IMR-90 (cell line): ENCODE results near the gene ODF2. TPM values are rescaled to one million over a fixed set of nuclear protein-coding genes. Genes with fewer than 3 reads are reported as not detected.

ENCODE experiments used
- ATAC-seq: fragments of 200-7000 bp; cut with Tn5 transposase; 2 replicates; pipeline ENCODE4 v1.9.1; 2020; ENCODE audit warnings: low read depth, mild to moderate bottlenecking, moderate library complexity
- BruUV-seq: library from RNA; stranded (reverse); fragments of 400-500 nt; replicated peaks from 2 replicates; lab custom pipeline; 2021; lab: Mats Ljungman, UMichigan
- CTCF ChIA-PET: fragments of 300-600 bp; formaldehyde crosslinking; extraction: SDS; loops from one replicate; lab custom pipeline; 2021; ENCODE audit warnings: antibody characterized with exemption; lab: Yijun Ruan, JAX
- POLR2A ChIA-PET: fragments of 300-600 bp; sonication (Branson Sonifier 250); formaldehyde crosslinking; loops from one replicate; lab custom pipeline; 2022; ENCODE audit warnings: antibody characterized with exemption; ENCODE audit not compliant: unreplicated experiment; lab: Charles Lee
- DNase-seq: peaks from one replicate; pipeline ENCODE4 v3.0.0; 2013
- H2AFZ ChIP-seq: replicated peaks from 2 replicates; pipeline ENCODE3; 2013; ENCODE audit warnings: low read length, mild to moderate bottlenecking; ENCODE audit not compliant: poor library complexity
- H2AK5ac ChIP-seq: 2 replicates; pipeline ENCODE4 v1.6.1; 2013; ENCODE audit warnings: low read depth, low read length, inconsistent platforms
- H2AK9ac ChIP-seq: replicated peaks from 2 replicates; pipeline ENCODE3; 2013; ENCODE audit warnings: mild to moderate bottlenecking, low read depth, low read length, moderate library complexity; ENCODE audit not compliant: poor library complexity
- H2BK120ac ChIP-seq: 2 replicates; pipeline ENCODE4 v1.6.1; 2013; ENCODE audit warnings: low read depth, low read length, inconsistent platforms
- H2BK15ac ChIP-seq: 3 replicates; pipeline ENCODE4 v1.6.1; 2013; ENCODE audit warnings: low read depth, low read length, inconsistent platforms
- H2BK20ac ChIP-seq: 2 replicates; pipeline ENCODE4 v1.6.1; 2013; ENCODE audit warnings: low read depth, mild to moderate bottlenecking, inconsistent platforms, low read length, moderate library complexity
- H2BK5ac ChIP-seq: 2 replicates; pipeline ENCODE4 v1.6.1; 2013; ENCODE audit warnings: mild to moderate bottlenecking, low read depth, low read length, inconsistent platforms; ENCODE audit not compliant: poor library complexity, severe bottlenecking
- H3K14ac ChIP-seq: replicated peaks from 2 replicates; pipeline ENCODE4 v1.6.1; 2013; ENCODE audit warnings: low read depth, low read length, inconsistent platforms
- H3K18ac ChIP-seq: 2 replicates; pipeline ENCODE4 v1.6.1; 2013; ENCODE audit warnings: low read depth, low read length, control low read depth
- H3K23ac ChIP-seq: 2 replicates; pipeline ENCODE4 v1.6.1; 2013; ENCODE audit warnings: low read depth, low read length, inconsistent platforms
- H3K27ac ChIP-seq: 2 replicates; pipeline ENCODE4 v1.5.1; 2013; ENCODE audit warnings: mild to moderate bottlenecking, control low read depth, low read length; ENCODE audit not compliant: insufficient read depth
- H3K27me3 ChIP-seq: 2 replicates; pipeline ENCODE4 v1.6.1; 2013; ENCODE audit warnings: low read length; ENCODE audit not compliant: control insufficient read depth, insufficient read depth
- H3K36me3 ChIP-seq: 2 replicates; pipeline ENCODE4 v1.6.1; 2013; ENCODE audit warnings: low read length, mixed read lengths; ENCODE audit not compliant: control insufficient read depth, insufficient read depth
- H3K4ac ChIP-seq: 2 replicates; pipeline ENCODE4 v1.6.1; 2013; ENCODE audit warnings: low read depth, low read length, inconsistent platforms
- H3K4me1 ChIP-seq: 2 replicates; pipeline ENCODE4 v1.6.1; 2013; ENCODE audit warnings: low read length, mixed read lengths; ENCODE audit not compliant: control insufficient read depth, insufficient read depth
- H3K4me2 ChIP-seq: 2 replicates; pipeline ENCODE4 v1.6.1; 2013; ENCODE audit warnings: low read depth, mild to moderate bottlenecking, control low read depth, low read length, moderate library complexity
- H3K4me3 ChIP-seq: 2 replicates; pipeline ENCODE4 v1.5.1; 2013; ENCODE audit warnings: low read depth, mild to moderate bottlenecking, control low read depth, low read length, moderate library complexity; ENCODE audit not compliant: insufficient read depth
- H3K56ac ChIP-seq: 2 replicates; pipeline ENCODE4 v1.6.1; 2013; ENCODE audit warnings: low read length, inconsistent platforms; ENCODE audit not compliant: insufficient read depth; ENCODE audit errors: extremely low read depth
- H3K79me1 ChIP-seq, 2 experiments: 2 replicates each; pipeline ENCODE4 v1.6.1; 2013; ENCODE audit warnings: low read length in 2 of 2, inconsistent platforms in 1 of 2, low read depth in 1 of 2
- H3K9ac ChIP-seq: 2 replicates; pipeline ENCODE4 v1.6.1; 2013; ENCODE audit warnings: low read depth, low read length, control low read depth
- H3K9me1 ChIP-seq: 2 replicates; pipeline ENCODE4 v1.6.1; 2013; ENCODE audit warnings: low read length, inconsistent platforms; ENCODE audit not compliant: insufficient read depth
- H3K9me3 ChIP-seq: 2 replicates; pipeline ENCODE4 v1.6.1; 2013; ENCODE audit warnings: low read length; ENCODE audit not compliant: control insufficient read depth, insufficient read depth
- H4K20me1 ChIP-seq: 2 replicates; pipeline ENCODE4 v1.6.1; 2013; ENCODE audit warnings: low read length, inconsistent platforms; ENCODE audit not compliant: insufficient read depth
- H4K5ac ChIP-seq: 2 replicates; pipeline ENCODE4 v1.6.1; 2013; ENCODE audit warnings: mild to moderate bottlenecking, low read depth, low read length, control low read depth
- H4K8ac ChIP-seq, 2 experiments: 2 replicates each; pipeline ENCODE4 v1.6.1; 2013; ENCODE audit warnings: low read depth in 2 of 2, low read length in 2 of 2, control low read depth in 1 of 2, inconsistent platforms in 1 of 2
- H4K91ac ChIP-seq: 2 replicates; pipeline ENCODE4 v1.6.1; 2013; ENCODE audit warnings: low read depth, low read length, inconsistent platforms; ENCODE audit not compliant: insufficient read depth
- CHD1 ChIP-seq: IDR thresholded peaks from 2 replicates; pipeline ENCODE4 v1.6.1; 2012; ENCODE audit warnings: low read depth, low read length, improper control_type of control experiment
- CTCF ChIP-seq: conservative IDR thresholded peaks from 2 replicates; pipeline ENCODE4 v1.5.1; 2012; ENCODE audit warnings: mild to moderate bottlenecking, low read depth, low read length, improper control_type of control experiment
- ELK1 ChIP-seq: fragments of 150-350 bp; IDR thresholded peaks from 2 replicates; pipeline ENCODE4 v1.6.1; 2016; ENCODE audit warnings: low read depth, mild to moderate bottlenecking, low read length, moderate library complexity, borderline replicate concordance
- MAFK ChIP-seq: IDR thresholded peaks from 2 replicates; pipeline ENCODE4 v1.6.1; 2012; ENCODE audit warnings: low read depth, low read length, improper control_type of control experiment
- MAZ ChIP-seq: IDR thresholded peaks from 2 replicates; pipeline ENCODE4 v1.6.1; 2012; ENCODE audit warnings: low read depth, mild to moderate bottlenecking, low read length, improper control_type of control experiment, moderate library complexity, borderline replicate concordance
- NFE2L2 ChIP-seq: fragments of 150-350 bp; IDR thresholded peaks from 2 replicates; pipeline ENCODE4 v1.6.1; 2016; ENCODE audit warnings: low read depth, mild to moderate bottlenecking, low read length
- POLR2A ChIP-seq: IDR thresholded peaks from 2 replicates; pipeline ENCODE4 v1.6.1; 2012; ENCODE audit warnings: mild to moderate bottlenecking, low read depth, low read length
- RAD21 ChIP-seq: IDR thresholded peaks from 2 replicates; pipeline ENCODE4 v1.6.1; 2012; ENCODE audit warnings: low read length, improper control_type of control experiment
- RCOR1 ChIP-seq: IDR thresholded peaks from 2 replicates; pipeline ENCODE4 v1.6.1; 2012; ENCODE audit warnings: mild to moderate bottlenecking, low read length, improper control_type of control experiment; ENCODE audit not compliant: insufficient replicate concordance
- RFX5 ChIP-seq: IDR thresholded peaks from 2 replicates; pipeline ENCODE4 v1.8.0; 2012; ENCODE audit warnings: low read depth, mild to moderate bottlenecking, low read length, moderate library complexity
- SMC3 ChIP-seq: fragments of 150-350 bp; IDR thresholded peaks from 2 replicates; pipeline ENCODE4 v1.6.1; 2016; ENCODE audit warnings: low read depth, mild to moderate bottlenecking, antibody characterized with exemption, low read length, moderate library complexity
- USF2 ChIP-seq: fragments of 150-350 bp; IDR thresholded peaks from 2 replicates; pipeline ENCODE4 v1.6.1; 2017; ENCODE audit warnings: mild to moderate bottlenecking, antibody characterized with exemption, low read length, low read depth
- WGBS, 2 experiments: methylation state at CpG; one replicate each; pipeline versions ENCODE4 v1.1.5 to v1.1.7; 2013; ENCODE audit warnings: missing lambda C conversion rate in 2 of 2; ENCODE audit not compliant: insufficient read length in 1 of 2; ENCODE audit errors: extremely low coverage in 2 of 2; 5-methylcytosine and 5-hydroxymethylcytosine counted together
- dilution Hi-C: fragments of 300-500 bp; cut with HindIII; formaldehyde crosslinking; loops from one replicate; pipeline ENCODE4 v1.14.3; 2018; ENCODE audit warnings: low sequenced_read_pairs; ENCODE audit not compliant: unreplicated experiment
- in situ Hi-C: fragments of 300-500 bp; cut with MboI; formaldehyde crosslinking; loops from 3 replicates; pipeline ENCODE4 v1.14.3; 2019; ENCODE audit warnings: low sequenced_read_pairs, inconsistent platforms, mixed read lengths
- intact Hi-C: fragments of 100-400 bp; cut with micrococcal nuclease; formaldehyde crosslinking; loops from 2 replicates; pipeline ENCODE4 v1.10.0; 2022
- polyA plus RNA-seq, 3 experiments: library from polyadenylated mRNA; depleted of rRNA; stranded (reverse); fragments of >200 nt; gene quantifications; 2 replicates each; pipeline ENCODE4 v1.2.3, GENCODE V29; 2012; ENCODE audit warnings: low replicate concordance in 1 of 3
- total RNA-seq: library from RNA; depleted of rRNA; stranded (reverse); fragments of >200 nt; gene quantifications from 2 replicates; pipeline ENCODE4 v1.2.3, GENCODE V29; 2012

Gene ODF2
- total and polyA plus RNA-seq, 2 of the 4 experiments (the other 2 are of a cell fraction) = 40.2 to 46.4 TPM

GRCh38 chr9:128429513-128430086 is 26.2 kb upstream of the ODF2 start:
- ChIA-PET CTCF (no interaction called here), POLR2A (no interaction called here)
- no peak overlapping the region for H4K91ac ChIP-seq
- H3K18ac ChIP-seq = no peak overlapping the region
- H3K4me2 ChIP-seq = no peak overlapping the region
- peaks cover 20% of the 10 kb centered on the region for H3K36me3 ChIP-seq
- WGBS, 2 experiments = no CpG with 5 or more reads among the region's 13 CpGs
- no peaks in the 10 kb centered on the region for H3K79me1 ChIP-seq
- H2AFZ ChIP-seq = no peak overlapping the region
- ATAC-seq (no peak), DNase-seq (no peak)
- H2AK9ac ChIP-seq = no peak overlapping the region
- intact Hi-C loops = no loop called here
- no peaks in the 10 kb centered on the region for H3K9me3 ChIP-seq
- no peak overlapping the region for H3K9ac ChIP-seq
- H2AK5ac ChIP-seq = no peak overlapping the region
- BruUV-seq = no TSS peak
- no peak overlapping the region for H3K4ac ChIP-seq
- no peaks in the 10 kb centered on the region for H3K9me1 ChIP-seq
- no peak overlapping the region for H3K23ac ChIP-seq
- H3K4me1 ChIP-seq = no peaks in the 10 kb centered on the region
- no peak for TF ChIP-seq POLR2A
- no peak for TF ChIP-seq CTCF
- no peak for TF ChIP-seq USF2
- TF ChIP-seq RCOR1 = no peak
- TF ChIP-seq NFE2L2 = no peak
- TF ChIP-seq RFX5 = no peak
- TF ChIP-seq MAFK = no peak
- TF ChIP-seq RAD21 = no peak
- TF ChIP-seq MAZ = no peak
- TF ChIP-seq ELK1 = no peak
- TF ChIP-seq CHD1 = no peak
- TF ChIP-seq SMC3 = no peak
- no peak overlapping the region for H3K14ac ChIP-seq
- no peak overlapping the region for H3K27ac ChIP-seq
- dilution Hi-C loops = no loop called here
- H4K20me1 ChIP-seq = no peaks in the 10 kb centered on the region
- H4K8ac ChIP-seq = no peak overlapping the region
- no peak overlapping the region for H2BK120ac ChIP-seq
- in situ Hi-C loops = no loop called here
- H2BK5ac ChIP-seq = no peak overlapping the region
- H3K27me3 ChIP-seq = no peaks in the 10 kb centered on the region
- no peak overlapping the region for H3K4me3 ChIP-seq
- no peak overlapping the region for H2BK15ac ChIP-seq
- no peak overlapping the region for H3K56ac ChIP-seq
- no peak overlapping the region for H2BK20ac ChIP-seq
- H4K5ac ChIP-seq = no peak overlapping the region
